ENCODE data around the gene MPHOSPH6.
"Not testable (repeated sequence)": the region's sequence is repeated elsewhere in the genome, so short reads cannot be mapped to it uniquely, and the experiment has no call there.

MPHOSPH6 gene

DNA sequence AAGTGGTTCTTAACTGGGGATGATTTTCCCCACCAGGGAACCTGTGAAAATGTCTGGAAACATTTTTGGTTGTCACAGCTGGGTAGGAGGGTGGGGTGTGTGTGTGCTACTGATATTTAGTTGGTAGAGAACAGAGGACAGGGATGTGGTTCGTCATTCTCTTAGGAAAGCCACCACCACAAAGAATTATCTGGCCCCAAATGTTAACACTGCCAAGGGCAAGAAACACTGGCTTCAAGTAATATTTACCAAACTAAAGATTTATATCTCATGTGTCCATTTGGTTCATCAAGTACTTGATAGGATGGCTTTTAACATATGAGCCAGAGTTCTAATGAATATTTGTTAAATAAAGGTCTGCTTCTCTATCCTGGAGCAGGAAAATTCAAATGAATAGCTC, 19.5 kb downstream of the MPHOSPH6 start:
- no peak for TF ChIP-seq CTCF (IDR thresholded peaks at IDR 0.05; ENCODE audit: low read depth, low read length)
- H3K27me3 ChIP-seq (ENCODE audit: insufficient read depth, low read depth, severe bottlenecking), result no peaks in the 10 kb centered on the region
- H3K4me3 ChIP-seq (ENCODE audit: low read depth, low read length), result no peak overlapping the region
- no peaks in the 10 kb centered on the region; the same call in 1 of the 2 replicates for H3K36me3 ChIP-seq
- no peaks in the 10 kb centered on the region for H3K9me3 ChIP-seq (ENCODE audit: severe bottlenecking)
- no peak overlapping the region for H3K27ac ChIP-seq
- no peak for DNase-seq

GRCh38 chr16:82149536-82149935, 20.5 kb downstream of the MPHOSPH6 start:
- Histone ChIP-seq H3K27me3 (ENCODE audit: insufficient read depth, low read depth, severe bottlenecking) (no peaks in the 10 kb centered on the region), H3K4me3 (ENCODE audit: low read depth, low read length) (no peak overlapping the region), H3K27ac (no peak overlapping the region), H3K9me3 (ENCODE audit: severe bottlenecking) (no peaks in the 10 kb centered on the region), H3K36me3 (no peaks in the 10 kb centered on the region; the same call in 1 of the 2 replicates)
- TF ChIP-seq CTCF (IDR thresholded peaks at IDR 0.05; ENCODE audit: low read depth, low read length), result no peak
- DNase-seq, result no peak

GRCh38 chr16:82147546-82147945, 22.5 kb downstream of the MPHOSPH6 start:
- DNase-seq, result no peak
- H3K4me3 ChIP-seq (ENCODE audit: low read depth, low read length), result no peak overlapping the region
- no peak for TF ChIP-seq CTCF (IDR thresholded peaks at IDR 0.05; ENCODE audit: low read depth, low read length)
- H3K36me3 ChIP-seq, result no peaks in the 10 kb centered on the region; the same call in 1 of the 2 replicates
- H3K27ac ChIP-seq, result no peak overlapping the region
- H3K9me3 ChIP-seq (ENCODE audit: severe bottlenecking), result no peaks in the 10 kb centered on the region
- H3K27me3 ChIP-seq (ENCODE audit: insufficient read depth, low read depth, severe bottlenecking), result no peaks in the 10 kb centered on the region

DNA sequence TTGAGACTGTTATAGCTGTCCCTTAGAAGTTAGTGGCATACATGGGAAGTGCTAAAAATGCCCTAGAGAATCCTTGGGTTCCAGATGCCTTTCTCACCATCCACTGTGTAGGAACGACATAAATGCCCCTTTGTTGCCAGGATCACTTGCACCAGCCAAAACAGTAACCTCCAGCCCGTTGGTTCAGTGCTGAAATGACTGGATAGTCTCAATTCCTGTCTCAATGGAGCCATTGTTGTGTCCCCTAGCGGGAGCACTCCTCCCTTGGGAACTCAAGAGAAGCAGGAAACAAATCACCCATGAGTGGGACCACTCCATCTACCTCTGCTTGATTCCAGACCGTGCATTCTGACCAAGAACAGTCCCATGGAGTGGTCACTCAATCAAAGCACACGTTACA, 23.1 kb downstream of the MPHOSPH6 start:
- Histone ChIP-seq H3K27ac (no peak overlapping the region), H3K27me3 (ENCODE audit: insufficient read depth, low read depth, severe bottlenecking) (no peaks in the 10 kb centered on the region), H3K4me3 (ENCODE audit: low read depth, low read length) (no peak overlapping the region), H3K9me3 (ENCODE audit: severe bottlenecking) (no peaks in the 10 kb centered on the region), H3K36me3 (no peaks in the 10 kb centered on the region; the same call in 1 of the 2 replicates)
- DNase-seq, result no peak
- no peak for TF ChIP-seq CTCF (IDR thresholded peaks at IDR 0.05; ENCODE audit: low read depth, low read length)

GRCh38 chr16:82146556-82146955, 23.5 kb downstream of the MPHOSPH6 start:
- no peaks in the 10 kb centered on the region for H3K27me3 ChIP-seq (ENCODE audit: insufficient read depth, low read depth, severe bottlenecking)
- TF ChIP-seq CTCF (IDR thresholded peaks at IDR 0.05; ENCODE audit: low read depth, low read length), result no peak
- no peaks in the 10 kb centered on the region; the same call in 1 of the 2 replicates for H3K36me3 ChIP-seq
- H3K9me3 ChIP-seq (ENCODE audit: severe bottlenecking), result no peaks in the 10 kb centered on the region
- H3K27ac ChIP-seq, result no peak overlapping the region
- no peak overlapping the region for H3K4me3 ChIP-seq (ENCODE audit: low read depth, low read length)
- DNase-seq, result no peak

DNA sequence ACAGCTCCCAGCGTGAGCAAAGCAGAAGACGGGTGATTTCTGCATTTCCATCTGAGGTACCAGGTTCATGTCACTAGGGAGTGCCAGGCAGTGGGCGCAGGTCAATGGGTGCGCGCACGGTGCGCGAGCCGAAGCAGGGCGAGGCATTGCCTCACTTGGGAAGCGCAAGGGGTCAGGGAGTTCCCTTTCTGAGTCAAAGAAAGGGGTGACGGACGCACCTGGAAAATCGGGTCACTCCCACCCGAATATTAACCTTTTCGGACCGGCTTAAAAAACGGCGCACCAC, 30.8 kb downstream of the MPHOSPH6 start:
- DNase-seq; H3K27me3 ChIP-seq (ENCODE audit: insufficient read depth, low read depth, severe bottlenecking); H3K9me3 ChIP-seq (ENCODE audit: severe bottlenecking); H3K4me3 ChIP-seq (ENCODE audit: low read depth, low read length); H3K36me3 ChIP-seq; H3K27ac ChIP-seq: not testable (repeated sequence)
